NCI-H2196 treated with DMSO at 0.1 percent for 48 hours (cell line): Measurements from ENCODE around the gene MMP23B.
A peak's percentile ranks its signal among the peaks of the same experiment; 100 is the strongest.
"Not testable (repeated sequence)": the region's sequence is repeated elsewhere in the genome, so short reads cannot be mapped to it uniquely, and the experiment has no call there.

Source experiments
- DNase-seq: peaks from one replicate; lab custom pipeline; 2025; ENCODE audit not compliant: unreplicated experiment; lab: John Stamatoyannopoulos, UW

Gene MMP23B

DNA sequence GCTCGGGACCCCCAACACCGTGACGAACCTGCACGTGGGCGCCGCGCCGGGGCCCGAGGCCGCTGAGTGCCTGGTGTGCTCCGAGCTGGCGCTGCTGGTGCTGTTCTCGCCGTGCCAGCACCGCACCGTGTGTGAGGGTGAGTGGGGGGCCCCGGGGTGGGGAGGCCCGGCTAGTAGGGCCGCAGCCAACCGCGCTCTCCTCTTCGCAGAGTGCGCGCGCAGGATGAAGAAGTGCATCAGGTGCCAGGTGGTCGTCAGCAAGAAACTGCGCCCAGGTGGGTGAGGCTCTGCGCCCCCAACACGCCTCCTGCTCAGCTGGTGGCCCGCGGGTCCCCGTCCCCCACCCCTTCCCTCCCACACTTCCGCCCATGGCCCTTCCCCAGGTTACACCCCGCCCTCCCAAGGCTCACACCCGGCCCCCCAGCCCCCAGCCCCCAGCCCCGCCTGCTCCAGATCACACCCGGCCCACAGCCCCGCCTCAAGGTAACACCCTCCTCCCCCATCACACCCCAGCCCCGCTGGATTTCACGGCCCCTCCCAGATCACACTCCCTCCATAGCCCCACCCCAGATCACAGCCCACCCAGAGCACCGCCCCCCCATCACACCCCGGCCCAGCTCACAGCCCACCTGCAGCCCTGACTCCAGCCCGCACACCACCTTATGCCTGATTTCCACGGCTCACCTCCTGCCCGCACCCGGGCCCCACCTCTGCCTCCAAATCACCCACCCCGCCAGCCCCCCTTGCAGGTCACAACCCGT is 2.4 kb upstream of the MMP23B start:
- no peak for DNase-seq

DNA sequence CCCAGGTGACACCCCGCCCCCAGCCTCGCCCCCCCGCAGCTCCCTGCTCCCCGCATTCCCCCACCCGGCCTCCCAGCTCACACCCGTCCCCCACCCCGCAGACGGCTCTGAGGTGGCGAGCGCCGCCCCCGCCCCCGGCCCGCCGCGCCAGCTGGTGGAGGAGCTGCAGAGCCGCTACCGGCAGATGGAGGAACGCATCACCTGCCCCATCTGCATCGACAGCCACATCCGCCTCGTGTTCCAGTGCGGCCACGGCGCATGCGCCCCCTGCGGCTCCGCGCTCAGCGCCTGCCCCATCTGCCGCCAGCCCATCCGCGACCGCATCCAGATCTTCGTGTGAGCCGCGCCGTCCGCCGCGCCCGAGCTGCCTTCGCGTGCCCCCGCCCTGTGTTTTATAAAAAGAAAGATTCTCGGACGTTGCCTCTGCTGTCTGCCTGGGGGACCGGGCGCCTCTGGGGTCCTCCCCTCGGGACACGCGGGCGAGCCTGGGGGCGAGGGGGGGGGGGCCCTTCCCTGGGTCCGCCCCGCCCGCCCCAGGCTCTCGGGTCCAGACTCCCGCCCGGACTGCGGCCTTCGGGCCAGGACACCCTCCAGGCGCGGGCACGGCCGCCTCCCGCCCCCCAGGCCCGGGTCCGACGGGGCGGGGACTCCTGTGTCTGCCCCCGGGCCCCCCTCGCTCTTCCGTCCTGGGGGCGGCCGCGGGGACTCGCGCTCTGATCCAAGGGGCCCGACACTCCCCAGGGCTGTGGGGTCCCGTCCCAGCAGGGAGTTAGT is 1.6 kb upstream of the MMP23B start:
- DNase-seq: peak; percentile 88

DNA sequence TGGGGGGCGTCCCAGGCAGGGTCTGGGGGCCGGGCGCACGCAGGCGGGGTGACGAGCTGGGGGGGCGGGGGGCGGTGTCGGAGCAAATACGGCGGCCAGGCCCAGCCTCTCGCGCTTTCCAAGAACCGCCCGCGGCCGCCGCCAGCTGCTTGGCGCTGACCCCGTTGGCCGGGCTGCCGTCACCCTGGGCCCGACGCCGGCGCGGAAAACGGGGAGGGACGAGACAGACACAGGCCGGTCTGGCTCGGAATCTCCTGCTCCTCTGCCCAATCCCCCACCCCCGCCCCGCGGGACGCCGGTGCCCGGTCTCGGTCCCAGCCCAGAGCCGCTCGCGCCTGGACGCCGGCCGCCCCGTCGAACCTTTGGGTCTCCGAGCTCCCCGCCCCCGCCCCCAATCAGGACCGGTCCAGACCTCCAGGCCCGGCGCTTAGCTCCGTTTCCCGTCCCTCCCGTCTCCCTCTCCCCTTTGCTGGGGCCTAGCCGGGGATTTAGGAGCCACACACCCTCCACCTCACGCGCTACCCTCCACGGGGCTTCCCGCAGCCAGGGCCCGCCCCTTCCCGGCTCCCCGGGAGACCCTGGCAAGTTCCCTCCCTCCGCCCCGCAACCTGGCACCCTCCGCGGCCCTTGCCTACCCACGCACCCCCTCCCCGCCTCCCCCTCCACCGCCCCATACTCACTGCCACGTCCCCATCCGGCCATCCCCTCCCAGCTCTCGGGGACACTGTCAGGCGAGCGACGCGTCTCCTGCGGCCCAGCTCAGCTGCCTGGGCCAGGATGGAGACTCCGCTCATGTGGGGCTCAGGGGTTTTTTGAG is 800 bp upstream of the MMP23B start:
- peak; percentile 31 for DNase-seq

DNA sequence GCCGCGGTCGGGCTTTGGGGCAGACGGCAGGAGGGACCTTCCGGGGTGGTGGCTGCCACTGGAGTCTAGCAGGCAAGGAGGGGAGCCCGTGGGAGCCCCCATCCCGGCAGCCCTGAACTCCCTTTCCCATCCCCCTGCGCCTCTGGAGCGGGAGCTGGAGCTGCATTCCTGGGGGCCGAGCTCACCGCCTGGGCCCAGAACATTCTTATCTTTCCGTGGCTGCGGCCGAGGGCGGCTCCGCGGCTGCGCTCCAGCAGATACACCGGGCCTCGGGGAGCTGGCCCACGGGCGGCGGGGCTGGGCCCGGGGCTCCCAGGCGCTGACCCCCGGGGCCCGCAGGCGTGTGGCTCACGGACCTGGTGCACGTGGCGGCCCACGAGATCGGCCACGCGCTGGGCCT is 1.4 kb downstream of the MMP23B start:
- not testable (repeated sequence) for DNase-seq

DNA sequence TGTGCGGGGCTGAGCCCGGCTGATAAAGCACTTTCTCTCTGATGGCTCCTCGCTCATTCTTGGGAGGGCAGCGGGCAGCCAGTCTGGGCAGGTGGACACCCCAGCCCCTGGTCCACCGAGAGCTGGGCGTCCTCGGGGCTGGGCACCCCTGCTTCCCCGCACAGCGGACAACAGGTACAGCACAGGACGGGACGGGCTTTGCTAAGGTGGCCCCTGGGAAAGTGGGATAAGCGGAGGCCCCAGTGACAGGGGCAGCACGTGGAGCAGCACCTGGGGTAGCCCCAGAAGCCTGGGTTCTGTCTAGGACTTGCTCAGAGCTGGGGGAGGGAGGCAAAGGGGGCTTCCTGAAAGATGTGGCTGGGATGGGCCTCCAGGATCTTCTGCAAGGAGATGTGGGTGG is 2.6 kb downstream of the MMP23B start:
- DNase-seq: not testable (repeated sequence)

DNA sequence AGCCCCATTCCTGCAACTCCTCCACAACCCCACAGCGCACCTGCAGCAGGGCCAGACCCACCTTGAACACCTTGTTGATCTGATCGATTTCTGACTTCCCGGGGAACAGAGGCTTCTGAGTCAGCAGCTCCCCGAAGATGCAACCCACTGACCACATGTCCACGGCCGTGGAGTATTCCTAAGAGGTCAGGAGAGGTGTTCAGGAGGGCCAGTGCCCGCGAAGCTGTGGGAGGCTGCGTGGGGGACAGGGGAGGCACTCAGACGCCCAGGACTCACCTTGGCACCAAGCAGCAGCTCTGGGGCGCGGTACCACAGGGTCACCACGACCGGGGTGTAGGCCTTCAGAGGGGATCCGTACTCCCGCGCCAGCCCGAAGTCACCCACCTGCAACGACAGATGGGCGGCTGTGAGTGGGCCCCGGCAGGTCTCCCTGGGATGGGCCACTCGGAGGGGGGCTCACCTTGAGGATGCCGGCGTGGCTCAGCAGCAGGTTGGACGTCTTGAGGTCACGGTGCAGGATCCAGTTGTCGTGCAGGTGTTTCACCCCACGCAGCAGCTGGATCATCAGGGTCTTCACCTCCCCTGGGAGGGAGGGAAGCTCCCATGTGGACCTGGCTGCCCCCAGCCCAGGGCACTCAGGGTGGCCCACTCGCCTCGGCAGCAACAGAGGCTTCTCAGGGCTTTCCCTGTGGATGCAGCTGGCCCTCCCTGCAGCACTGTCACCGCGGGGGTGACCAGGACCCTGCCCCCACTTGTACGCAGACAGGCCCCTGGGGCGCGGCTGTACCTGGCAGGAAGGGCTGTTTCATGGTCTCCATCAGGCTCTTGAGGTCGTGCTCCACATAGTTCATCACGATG is 4.9 kb downstream of the MMP23B start:
- not testable (repeated sequence) for DNase-seq

DNA sequence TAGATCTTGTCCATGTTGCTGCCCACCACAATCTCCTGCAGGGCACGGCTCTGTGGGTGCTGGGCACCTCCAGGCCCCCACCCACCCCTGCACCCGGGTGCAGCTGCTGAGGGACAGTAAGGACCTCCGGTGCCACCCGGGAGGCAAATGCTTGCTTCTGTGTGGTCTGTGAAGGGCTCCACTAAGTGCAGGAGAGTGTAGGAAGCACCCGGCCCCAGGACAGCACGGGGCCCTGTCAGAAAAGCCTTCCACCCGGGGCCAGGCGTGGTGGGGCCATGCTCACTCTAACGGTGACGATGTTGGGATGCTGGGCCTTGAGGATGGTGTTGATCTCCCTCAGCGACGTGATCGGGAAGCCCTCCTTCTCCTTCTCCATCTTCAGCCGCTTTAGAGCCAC is 5.5 kb downstream of the MMP23B start:
- DNase-seq: not testable (repeated sequence)

DNA sequence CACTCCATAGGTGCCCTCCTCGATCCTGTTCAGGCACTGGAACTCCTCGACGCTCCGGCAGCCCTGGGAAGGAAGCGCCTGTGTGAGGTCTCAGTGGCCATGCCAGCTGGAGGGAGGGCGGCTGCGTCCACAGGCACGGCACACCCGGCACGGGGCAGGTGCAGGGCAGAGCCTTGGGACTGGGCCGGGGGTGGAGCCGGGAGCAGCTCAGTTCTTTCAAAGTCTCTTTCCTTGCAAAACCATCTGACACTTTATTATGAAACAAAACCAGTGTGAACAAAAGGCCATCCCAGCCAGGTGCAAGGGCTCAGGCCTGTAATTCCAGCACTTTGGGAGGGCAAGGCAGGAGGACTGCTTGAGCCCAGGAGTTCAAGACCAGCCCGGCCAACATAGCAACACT is 6.6 kb downstream of the MMP23B start:
- DNase-seq: not testable (repeated sequence)

DNA sequence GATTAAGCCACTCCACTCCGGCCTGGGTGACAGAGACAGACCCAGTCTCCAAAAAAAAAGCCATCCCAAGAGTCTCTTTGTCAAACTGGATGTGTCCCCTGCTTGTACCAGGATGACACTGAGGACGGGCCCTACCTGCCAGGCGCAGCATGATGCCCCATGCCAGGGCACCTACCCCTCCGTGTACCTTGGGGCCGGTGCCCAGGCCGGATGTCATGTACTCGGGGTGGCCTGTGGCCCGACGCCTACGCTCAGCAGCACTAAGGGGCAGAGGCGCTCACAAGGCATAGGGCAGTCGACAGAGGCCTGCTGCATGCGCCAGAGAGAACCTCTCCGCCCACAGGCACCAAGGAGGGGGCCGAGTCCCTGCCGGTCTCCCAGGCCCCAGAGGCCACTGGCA is 7.4 kb downstream of the MMP23B start:
- not testable (repeated sequence) for DNase-seq

DNA sequence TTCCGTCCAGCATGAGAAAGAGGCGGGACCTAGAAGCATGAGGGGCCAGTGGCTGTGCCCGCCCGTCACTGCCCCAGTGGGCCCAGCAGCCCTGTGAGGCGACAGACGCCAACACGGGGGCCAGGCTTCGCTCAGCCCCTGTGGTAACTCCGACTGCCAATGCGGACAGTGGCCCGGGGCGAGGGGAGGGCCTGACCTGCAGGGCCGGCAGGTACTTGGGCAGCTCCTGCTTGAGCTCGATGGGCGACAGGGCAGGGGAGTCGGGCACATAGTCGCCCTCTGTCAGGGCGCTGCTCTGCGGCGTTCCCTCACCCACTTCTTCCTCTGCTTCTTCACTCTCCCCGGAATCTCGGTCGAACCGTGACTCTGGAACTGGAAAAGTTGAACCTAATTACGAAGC is 8.1 kb downstream of the MMP23B start:
- DNase-seq: not testable (repeated sequence)

DNA sequence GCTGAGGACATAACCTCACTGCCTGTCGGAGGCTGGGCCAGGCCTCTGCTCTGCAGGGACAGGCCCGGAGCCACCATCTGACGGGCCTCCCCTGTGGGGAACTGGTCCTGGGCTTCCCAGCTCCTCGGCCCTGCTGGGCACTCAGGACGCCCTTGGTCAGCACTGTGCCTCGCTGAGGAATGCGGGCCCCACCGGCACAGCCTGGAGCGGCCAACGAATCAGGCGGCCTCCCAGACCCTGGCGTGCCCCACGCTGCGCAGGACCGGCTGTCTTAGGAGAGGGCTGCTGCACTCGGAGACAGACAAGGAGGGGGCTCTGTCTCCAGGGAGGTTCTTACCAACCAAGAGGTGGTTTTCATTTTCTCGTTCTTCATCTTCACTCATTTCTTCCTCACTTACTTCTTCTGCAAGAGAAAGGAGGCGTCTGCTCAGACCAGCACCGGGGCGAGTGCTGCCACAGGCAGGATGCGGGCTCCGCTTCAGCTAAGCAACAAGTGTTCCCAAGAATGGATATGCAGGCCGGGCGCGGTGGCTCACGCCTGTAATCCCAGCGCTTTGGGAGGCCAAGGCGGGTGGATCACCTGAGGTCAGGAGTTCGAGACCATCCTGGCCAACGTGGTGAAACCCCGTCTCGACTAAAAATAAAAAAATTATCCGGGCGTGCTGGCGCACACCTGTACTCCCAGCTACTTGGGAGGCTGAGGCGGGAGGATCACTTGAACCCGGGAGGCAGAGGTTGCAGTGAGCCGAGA is 8.9 kb downstream of the MMP23B start:
- not testable (repeated sequence) for DNase-seq

DNA sequence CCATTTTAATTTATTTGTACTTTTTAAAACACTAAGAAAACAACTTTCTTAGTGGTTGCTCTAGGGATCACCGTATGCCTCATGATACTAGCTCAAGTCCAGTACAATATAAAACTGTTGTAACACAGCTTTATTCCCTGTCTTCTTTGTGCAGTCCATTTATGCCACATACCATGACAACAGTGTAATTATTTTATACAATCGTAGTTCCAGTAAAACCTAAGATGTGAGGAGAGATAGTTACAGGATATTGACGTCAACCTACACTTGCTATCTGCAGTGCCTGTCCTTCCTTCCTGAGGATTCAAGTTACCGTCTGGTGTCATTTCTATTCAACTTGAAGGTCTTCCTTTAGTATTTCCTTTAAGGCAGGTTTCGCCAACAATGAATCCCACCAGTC is 14.4 kb downstream of the MMP23B start:
- not testable (repeated sequence) for DNase-seq

DNA sequence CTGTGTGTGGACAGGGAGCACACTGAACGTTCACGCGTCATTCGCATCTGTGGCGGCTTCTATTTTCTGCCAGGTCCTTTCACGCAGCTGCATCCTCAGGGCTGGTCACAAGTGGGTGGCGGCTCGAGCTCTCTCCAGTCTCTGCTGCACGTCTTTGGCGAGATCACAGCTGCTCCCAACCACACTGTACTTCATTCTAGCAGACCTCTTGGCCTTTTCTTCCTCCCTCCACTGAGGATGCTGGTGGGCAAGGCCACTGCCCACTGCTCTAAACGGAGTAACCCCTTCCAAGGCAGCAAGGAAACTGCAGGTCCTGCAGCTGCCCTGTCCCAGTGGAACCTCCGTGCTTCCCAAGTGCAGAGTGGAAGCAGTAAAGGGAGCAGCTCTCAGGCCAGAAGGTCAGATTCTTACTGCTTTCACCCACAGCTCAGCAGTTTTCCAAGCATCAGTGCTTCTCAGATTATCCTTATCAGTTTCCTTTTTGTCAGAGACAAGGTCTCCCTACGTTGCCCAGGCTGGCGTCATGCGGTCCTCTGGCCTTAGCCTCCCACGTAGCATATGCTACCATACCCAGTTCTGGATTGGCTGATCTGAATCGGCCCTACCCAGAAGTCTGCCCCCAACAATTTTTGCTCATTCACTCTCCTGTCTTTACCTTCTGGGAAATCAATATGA is 15.7 kb downstream of the MMP23B start:
- not testable (repeated sequence) for DNase-seq

DNA sequence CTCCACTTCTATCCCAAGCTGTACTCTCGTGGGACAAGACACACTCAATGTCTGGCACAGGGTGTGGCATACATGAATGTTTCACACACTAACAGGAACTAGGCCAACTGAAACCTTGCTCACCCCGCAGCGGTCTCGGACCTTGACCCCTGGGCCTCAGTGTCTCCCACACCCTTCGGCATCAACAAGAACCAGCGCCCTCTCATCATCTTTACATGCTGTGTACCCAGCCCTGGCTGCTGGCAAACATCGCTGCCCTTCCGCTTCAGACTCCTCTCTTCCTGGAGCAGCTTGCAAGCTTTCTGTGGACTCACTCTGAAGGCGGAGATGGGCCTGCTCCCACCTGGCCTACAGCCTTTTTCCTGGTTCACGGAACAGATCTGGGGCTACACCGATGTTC is 16.3 kb downstream of the MMP23B start:
- not testable (repeated sequence) for DNase-seq

DNA sequence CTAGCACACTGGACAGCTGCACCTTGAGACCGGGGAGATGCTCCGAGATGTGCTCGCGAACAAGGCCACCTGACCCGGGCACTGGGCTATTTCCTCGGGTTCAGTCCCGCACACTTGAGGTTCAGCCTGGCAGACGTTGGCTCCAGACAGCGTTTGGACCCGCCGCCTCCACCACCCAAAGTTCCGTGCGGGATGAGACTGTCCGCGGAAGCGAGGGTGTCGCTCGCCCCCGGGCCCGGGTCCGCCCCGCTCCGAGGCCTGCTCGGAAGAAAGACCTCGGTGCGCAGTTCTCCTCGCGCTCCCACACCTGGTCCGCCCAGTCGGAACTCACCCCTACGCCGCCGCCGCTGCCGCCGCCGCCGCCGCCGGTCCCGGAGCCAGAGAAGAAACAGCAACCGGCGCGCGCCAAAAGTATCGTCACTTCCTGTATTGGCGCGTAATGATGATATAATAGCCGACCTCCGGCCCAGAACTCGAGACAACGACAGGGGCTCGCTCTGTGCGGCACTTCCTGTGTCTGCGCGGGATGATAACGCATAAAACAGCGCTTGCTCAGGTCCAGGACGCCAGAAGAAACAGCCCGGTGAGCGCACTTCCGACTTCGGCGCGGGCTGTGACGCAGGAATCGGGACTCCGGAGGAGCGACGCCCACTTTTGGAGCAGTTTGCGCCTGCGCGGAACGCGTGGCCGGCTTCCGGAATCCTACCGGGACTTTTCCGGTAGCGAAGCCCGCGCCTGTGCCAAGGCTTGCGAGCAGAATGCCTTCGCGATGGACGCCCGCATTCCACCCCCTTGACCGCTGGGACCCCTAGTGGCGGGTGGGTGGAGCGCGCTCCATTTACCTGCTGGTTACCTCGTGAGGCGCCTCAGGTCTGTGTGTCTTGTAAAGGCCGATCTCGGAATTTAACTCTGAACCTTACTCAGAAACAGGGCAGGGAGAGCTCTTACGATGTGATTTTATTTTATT is 26.9 kb downstream of the MMP23B start, which contains the start of gene CDK11B:
Gene CDK11B (minus strand): TSS at position 422 of the 967 bp plus-strand sequence. CDS start 1,519 bp downstream, outside the sequence.
- DNase-seq: peak; percentile 80

DNA sequence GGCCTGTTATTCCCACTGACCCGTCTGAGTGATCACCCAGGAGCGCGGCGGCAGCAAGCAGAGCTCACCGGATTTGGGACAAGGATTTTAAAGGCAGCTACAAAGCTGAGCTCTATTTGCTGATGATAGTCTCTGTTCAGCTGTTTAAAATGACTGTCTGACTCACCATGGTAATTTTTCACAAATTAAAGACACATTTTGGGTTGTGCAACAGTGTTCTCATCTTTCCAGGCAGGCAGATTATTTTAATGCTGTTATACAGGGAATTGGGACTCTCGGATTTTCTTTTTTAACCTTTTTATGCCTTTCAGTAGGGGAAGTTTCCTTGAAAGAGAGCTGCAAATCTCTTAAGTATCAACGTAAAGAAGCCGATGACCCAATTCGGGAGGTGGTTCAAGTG is 30.4 kb downstream of the MMP23B start:
- not testable (repeated sequence) for DNase-seq

DNA sequence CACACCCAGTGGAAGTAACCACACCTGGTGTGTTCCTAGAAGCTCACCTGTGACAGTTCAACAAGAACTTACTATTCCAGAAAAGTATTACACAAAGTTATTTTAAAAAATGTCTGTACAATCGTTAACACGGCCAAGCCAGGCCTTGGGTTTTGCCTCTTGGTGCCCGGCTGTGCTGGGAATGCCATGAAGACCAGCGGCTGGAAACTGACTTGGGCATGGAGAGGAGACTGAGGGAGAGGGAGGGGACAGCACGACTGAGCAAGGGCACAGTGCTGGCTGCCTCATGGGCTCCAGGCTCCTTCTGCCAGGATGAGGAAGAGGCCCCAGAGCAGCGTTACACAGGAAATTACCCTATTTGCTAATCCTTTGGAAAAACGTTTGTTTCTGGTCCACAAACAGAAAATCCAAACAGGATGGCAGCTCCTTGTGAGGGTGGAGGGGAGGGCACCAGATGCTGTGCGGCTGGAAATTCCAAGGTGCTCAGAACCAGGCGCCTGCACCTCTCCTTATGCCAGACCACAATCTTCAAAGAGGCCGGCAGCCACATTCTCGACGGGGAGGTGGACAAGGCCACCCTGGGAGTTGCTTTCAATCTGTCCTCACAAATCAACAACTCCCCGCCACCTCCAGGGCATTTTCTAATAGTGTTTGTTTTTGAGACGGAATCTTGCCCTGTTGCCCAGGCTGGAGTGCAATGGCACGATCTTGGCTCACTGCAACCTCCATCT is 31.0 kb downstream of the MMP23B start:
- DNase-seq: not testable (repeated sequence)
